GM20000 (cell line): ENCODE data around the gene ARFIP1.
"Not testable (repeated sequence)": the region's sequence is repeated elsewhere in the genome, so short reads cannot be mapped to it uniquely, and the experiment has no call there.

Experiments used
- DNase-seq: peaks from one replicate; pipeline ENCODE4 v3.0.0; 2012; ENCODE audit warnings: low spot score
- TF ChIP-seq, protein P1 (sequence below): IDR thresholded peaks from 2 replicates; pipeline ENCODE4 v1.5.1; 2012; ENCODE audit warnings: mild to moderate bottlenecking, control low read depth; ENCODE audit errors: extremely low read depth, missing control alignments

The ARFIP1 gene

DNA sequence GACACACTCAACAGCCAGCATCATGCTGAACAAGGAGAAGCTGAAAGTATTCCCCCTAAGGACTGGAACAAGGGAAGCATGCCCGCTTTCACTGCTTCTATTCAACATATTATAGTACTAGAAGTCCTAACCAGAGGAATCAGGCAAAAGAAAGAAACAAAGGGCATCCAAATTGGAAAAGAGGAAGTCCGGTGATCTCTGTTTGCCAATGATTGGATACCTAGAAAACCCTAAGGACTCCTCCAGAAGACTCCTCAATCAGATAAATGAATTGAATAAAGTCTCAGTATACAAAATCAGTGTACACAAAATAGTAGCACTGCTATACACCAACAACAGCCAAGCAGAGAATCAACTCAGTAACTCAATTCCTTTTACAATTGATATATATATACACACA is 44.8 kb downstream of the ARFIP1 start:
- TF ChIP-seq, protein P1, sequence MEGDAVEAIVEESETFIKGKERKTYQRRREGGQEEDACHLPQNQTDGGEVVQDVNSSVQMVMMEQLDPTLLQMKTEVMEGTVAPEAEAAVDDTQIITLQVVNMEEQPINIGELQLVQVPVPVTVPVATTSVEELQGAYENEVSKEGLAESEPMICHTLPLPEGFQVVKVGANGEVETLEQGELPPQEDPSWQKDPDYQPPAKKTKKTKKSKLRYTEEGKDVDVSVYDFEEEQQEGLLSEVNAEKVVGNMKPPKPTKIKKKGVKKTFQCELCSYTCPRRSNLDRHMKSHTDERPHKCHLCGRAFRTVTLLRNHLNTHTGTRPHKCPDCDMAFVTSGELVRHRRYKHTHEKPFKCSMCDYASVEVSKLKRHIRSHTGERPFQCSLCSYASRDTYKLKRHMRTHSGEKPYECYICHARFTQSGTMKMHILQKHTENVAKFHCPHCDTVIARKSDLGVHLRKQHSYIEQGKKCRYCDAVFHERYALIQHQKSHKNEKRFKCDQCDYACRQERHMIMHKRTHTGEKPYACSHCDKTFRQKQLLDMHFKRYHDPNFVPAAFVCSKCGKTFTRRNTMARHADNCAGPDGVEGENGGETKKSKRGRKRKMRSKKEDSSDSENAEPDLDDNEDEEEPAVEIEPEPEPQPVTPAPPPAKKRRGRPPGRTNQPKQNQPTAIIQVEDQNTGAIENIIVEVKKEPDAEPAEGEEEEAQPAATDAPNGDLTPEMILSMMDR = no peak
- DNase-seq = no peak

DNA sequence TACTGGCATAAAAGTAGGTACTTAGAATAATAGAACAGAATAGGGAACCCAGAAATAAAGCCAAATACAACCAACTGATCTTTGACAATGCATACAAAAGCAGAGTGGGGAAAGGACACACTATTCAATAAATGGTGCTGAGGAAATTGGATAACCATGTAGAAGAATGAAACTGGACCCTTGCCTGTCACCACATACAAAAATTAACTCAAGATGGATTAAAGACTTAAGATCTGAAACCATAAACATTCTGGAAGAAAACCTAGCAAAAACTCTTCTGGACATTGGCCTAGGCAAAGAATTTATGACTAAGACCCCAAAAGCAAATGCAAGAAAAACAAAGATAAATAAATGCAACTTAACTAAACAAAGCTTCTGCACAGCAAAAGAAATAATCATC is 45.6 kb downstream of the ARFIP1 start:
- TF ChIP-seq, protein P1 = no peak
- DNase-seq = no peak

DNA sequence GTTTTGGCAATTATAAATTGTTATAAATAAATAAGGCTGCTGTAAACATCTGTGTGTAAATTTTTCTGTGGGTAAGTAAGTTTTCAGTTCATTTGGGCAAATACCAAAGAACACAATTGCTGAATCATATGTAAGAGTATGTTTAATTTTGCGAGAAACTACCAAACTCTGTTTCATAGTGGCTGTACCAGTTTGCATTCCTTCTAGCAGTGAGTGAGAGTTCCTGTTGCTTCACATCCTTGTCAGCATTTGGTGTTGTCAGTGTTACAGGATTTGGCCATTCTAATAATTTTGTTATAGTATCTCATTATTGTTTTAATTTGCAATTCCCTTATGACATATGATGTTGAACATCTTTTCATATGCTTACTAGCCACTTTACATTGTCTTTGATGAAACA is 48.4 kb downstream of the ARFIP1 start:
- TF ChIP-seq, protein P1 = no peak
- DNase-seq = no peak

DNA sequence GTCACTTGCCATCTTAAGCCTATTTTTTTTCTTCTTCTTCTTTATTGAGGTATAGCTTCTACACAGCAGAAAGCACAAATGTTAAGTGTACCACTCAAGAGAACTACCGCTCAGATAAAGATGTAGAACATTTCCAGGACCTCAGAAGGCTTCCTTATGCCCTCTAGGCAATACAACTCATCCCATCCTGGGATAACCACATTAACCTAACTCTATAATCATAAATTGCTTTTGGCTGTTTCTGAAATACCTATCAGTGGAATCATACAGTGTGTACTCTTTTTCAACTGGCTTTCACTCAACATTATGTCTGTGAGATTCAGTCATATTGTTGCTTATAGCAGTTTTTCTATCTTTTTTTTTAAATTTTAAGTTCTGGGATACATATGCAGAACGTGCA is 51.7 kb downstream of the ARFIP1 start:
- TF ChIP-seq, protein P1 = no peak
- no peak for DNase-seq

DNA sequence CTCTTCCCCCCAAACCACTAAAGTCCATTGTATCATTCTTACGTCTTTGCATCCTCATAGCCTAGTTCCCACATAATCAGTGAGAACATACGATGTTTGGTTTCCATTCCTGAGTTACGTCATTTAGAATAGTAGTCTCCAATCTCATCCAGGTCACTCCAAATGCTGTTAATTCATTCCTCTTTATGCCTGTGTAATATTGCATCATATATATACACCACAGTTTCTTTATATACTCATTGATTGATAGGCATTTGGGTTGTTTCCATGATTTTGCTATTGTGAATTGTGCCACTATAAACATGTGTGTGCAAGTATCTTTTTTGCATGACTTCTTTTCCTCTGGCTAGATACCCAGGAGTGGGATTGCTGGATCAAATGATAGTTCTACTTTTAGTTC is 57.2 kb downstream of the ARFIP1 start:
- no peak for DNase-seq
- TF ChIP-seq, protein P1 = no peak

DNA sequence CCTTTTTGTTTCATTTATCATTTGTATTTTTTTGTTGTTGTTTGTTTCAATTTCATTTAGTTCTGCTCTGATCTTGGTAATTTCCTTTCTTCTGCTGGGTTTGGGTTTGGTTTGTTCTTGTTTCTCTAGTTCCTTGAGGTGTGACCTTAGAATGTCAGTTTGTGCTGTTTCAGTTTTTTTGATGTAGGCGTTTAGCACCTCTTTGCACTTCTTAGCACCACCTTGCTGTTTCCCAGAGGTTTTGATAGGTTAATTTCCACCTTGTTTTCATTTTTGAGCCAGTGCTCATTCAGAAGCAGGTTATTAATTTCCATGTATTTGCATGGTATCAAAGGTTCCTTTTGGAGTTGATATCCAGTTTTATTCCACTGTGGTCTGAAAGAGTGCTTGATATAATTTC is 60.0 kb downstream of the ARFIP1 start:
- not testable (repeated sequence) for DNase-seq

DNA sequence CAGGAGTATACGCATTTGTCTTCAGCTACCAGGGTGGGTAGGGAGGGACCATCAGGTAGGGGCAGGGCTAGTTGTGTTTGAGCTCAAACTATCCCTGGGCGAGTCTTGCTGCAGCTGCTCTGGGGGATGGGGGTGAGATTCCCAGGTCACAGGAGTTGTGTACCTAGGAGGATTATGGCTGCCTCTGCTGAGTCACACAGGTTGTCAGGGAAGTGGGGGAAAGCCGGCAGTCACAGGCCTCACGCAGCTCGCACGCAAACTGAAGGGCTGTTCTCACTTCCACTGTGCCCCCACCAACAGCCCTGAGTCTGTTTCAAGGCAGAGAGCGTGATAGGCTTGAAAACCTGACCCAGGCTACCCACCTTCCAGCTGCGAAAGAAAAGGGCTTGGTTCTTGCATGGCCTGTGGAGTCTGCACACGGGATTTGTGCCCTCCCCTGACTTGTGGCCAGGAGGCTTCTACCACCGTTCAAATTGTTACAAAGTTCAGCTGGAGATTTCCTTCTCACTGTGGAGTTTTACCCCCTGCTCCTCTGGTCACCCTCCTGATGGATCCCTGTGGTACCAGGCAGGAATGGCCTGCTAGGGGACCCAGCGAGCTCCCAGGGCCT is 63.8 kb downstream of the ARFIP1 start:
- TF ChIP-seq, protein P1 = no peak
- DNase-seq = no peak

DNA sequence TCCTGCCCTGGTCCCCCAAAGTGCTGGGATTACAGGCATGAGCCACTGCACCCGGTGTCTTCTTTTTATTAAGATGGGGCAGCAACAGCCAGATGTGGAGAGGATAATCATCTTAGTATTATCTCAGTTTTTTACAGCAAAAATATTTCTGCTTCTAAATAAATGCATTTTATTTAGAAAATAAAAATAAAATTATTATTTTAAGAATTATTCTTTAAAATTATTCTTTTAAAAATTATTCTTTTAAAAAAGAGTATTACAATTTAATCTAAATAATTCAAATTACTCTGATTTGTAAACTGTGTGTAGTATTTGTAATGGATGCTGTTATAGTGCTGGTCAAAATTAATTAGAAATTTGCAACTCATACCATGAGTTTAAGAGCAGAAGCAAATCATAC is 67.6 kb downstream of the ARFIP1 start:
- TF ChIP-seq, protein P1 = no peak
- DNase-seq = no peak
